GM21381 (cell line): Measurements from ENCODE around the gene CDHR3.

ENCODE experiments used
- ATAC-seq: cut with Tn5 transposase; IDR thresholded peaks from one replicate; pipeline ENCODE4 v1.9.1; 2021; ENCODE audit warnings: mild to moderate bottlenecking, moderate library complexity; ENCODE audit not compliant: unreplicated experiment

Gene CDHR3

DNA sequence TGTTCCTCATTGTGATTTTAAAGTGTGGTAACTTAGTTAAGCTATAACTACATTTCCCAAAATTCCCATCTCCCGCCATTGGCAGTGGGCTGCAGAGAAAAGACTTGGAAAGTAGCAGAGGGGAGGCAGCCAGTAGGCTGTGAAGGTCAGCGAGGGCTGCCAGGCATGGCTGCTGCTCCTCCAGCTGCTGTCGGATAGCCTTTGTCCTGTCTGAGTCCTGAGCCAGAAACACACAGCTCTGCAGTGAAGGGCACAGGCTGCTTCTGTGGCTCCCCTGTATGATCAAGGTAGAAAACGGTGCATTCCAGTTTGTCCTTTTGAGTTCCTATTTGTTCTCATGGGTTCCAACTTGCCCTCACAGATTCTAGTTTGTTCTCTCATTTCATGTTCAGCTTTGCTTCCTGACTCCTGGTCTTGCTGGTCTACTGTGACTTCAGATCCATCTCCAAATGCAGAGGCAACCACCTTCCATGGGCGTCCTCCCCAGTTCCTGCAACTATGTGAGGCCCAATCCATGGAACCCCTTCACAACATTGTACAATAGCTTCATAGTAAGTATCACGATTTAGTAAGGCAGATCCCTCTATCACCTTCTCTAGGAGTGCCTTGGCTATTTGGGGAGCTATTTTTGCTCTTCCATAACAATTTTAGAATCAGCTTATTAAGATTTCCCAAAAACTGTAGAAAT is 117.4 kb downstream of the CDHR3 start:
- no peak for ATAC-seq

DNA sequence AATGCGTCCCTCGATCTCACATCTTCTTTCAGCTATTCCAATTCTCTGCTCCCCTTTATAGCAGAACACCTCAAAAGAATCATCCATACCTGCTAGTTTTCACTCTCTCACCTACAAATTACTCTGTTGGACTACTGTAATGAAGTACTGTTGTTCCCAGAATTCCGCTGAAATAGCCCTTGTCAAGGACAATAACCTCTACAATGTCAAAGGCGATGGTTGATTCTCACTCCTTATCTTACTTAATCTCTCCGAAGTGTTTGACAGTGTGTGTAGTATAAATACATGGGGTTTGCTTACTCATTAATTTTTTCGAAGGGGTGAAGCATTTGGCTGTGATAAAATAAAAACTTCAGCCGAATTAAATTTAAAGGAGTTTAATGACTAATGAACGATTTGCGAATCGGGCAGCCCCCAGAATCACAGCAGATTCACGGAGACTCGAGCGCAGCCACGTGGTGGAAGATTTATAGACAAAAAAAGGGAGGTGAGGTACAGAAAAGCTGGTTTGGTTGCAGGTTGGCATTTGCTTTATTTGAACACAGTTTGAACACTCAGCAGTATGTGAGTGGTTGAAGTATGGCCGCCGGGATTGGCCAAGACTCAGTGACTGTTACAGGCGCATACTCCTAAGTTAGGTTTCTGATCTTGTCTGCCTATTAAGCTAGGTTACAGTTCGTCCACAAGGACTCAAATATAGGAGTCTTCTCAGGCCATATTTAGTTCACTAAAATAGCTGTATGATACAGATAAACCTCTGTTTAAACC is 119.2 kb downstream of the CDHR3 start:
- ATAC-seq = no peak
